Measurements from ENCODE around the gene AACS. TPM values are rescaled to one million over a fixed set of nuclear protein-coding genes. Genes with fewer than 3 reads are reported as not detected.

AACS gene
- total RNA-seq, 1 experiment from 2014 or later, result 20.1 TPM

- intact Hi-C loops (cut with micrococcal nuclease; ENCODE audit: unreplicated experiment), result loop anchor here (10.0 kb wide), 2 partner anchors 589 to 879 kb away; no protein-coding TSS in a partner anchor
Measured at GRCh38 chr12:125185740-125186470, 120.7 kb downstream of the AACS start, which contains the start of gene TMEM132B. Gene TMEM132B, plus strand, starts transcription at chr12:125186386.

GRCh38 chr12:125186471-125187147 lies 121.4 kb downstream of the AACS start:
- no peak overlapping the region for H3K27ac ChIP-seq (ENCODE audit: low read depth, low read length, poor library complexity, severe bottlenecking)
- no peaks in the 10 kb centered on the region for H3K9me3 ChIP-seq (ENCODE audit: low read depth, low read length, poor library complexity, severe bottlenecking)
- TF ChIP-seq EZH2 (IDR thresholded peaks at IDR 0.05; ENCODE audit: borderline replicate concordance, low read depth, low read length, poor library complexity, severe bottlenecking) (no peak), CTCF (conservative IDR thresholded peaks at IDR 0.05; ENCODE audit: low read depth, low read length) (no peak)
- ChIA-PET POLR2A (ENCODE audit: low non-redundant PET) (no interaction called here), CTCF (interaction anchor here (0.6 to 1.6 kb wide), 4 partner anchors 17 to 1236 kb away, joined by 3 to 11 read pairs (median 4); no protein-coding TSS in a partner anchor)
- intact Hi-C loops (cut with micrococcal nuclease; ENCODE audit: unreplicated experiment), result loop anchor here (10.0 kb wide), 2 partner anchors 588 to 878 kb away; no protein-coding TSS in a partner anchor
- peaks cover 42% of the 10 kb centered on the region for H3K4me1 ChIP-seq (ENCODE audit: insufficient read depth, low read length, poor library complexity, severe bottlenecking)
- H3K27me3 ChIP-seq (replicated peaks; ENCODE audit: insufficient read depth, low read depth, low read length, poor library complexity), result peaks cover 35% of the 10 kb centered on the region
- DNase-seq (ENCODE audit: low spot score), result no peak
- no peaks in the 10 kb centered on the region for H3K36me3 ChIP-seq (ENCODE audit: insufficient read depth, low read length, poor library complexity, severe bottlenecking)
- peak overlapping the region; percentile 49 for H3K4me3 ChIP-seq (ENCODE audit: low read depth, low read length, poor library complexity, severe bottlenecking)
- no TSS peak for BruUV-seq (replicated peaks)

More at GRCh38 chr12:125185740-125186470, 120.7 kb downstream of the AACS start, which contains the start of gene TMEM132B:
- H3K27me3 ChIP-seq (replicated peaks; ENCODE audit: insufficient read depth, low read depth, low read length, poor library complexity), result peaks cover 38% of the 10 kb centered on the region
- DNase-seq (ENCODE audit: low spot score), result peak; percentile 92
- no peak within 1 kb of the TSS for H3K27ac ChIP-seq (ENCODE audit: low read depth, low read length, poor library complexity, severe bottlenecking)
- no peaks in the 10 kb centered on the region for H3K9me3 ChIP-seq (ENCODE audit: low read depth, low read length, poor library complexity, severe bottlenecking)
- ChIA-PET POLR2A (ENCODE audit: low non-redundant PET) (no interaction called here), CTCF (interaction anchor here (0.6 to 1.6 kb wide), 4 partner anchors 17 to 1237 kb away, joined by 3 to 11 read pairs (median 4); no protein-coding TSS in a partner anchor)
- BruUV-seq (replicated peaks), result no TSS peak
- H3K4me3 ChIP-seq (ENCODE audit: low read depth, low read length, poor library complexity, severe bottlenecking), result peak within 1 kb of the TSS; percentile 49
- no peak for TF ChIP-seq EZH2 (IDR thresholded peaks at IDR 0.05; ENCODE audit: borderline replicate concordance, low read depth, low read length, poor library complexity, severe bottlenecking)
- no peak; the same call in 1 of the 2 replicates for TF ChIP-seq CTCF (conservative IDR thresholded peaks at IDR 0.05; ENCODE audit: low read depth, low read length)
- peaks cover 42% of the 10 kb centered on the region for H3K4me1 ChIP-seq (ENCODE audit: insufficient read depth, low read length, poor library complexity, severe bottlenecking)
- H3K36me3 ChIP-seq (ENCODE audit: insufficient read depth, low read length, poor library complexity, severe bottlenecking), result no peaks in the 10 kb centered on the region

GRCh38 chr12:125187148-125187745 lies 122.0 kb downstream of the AACS start:
- ChIA-PET CTCF (interaction anchor here (1.6 kb wide), 1 partner anchor 16 kb away, joined by 3 read pairs; no protein-coding TSS in a partner anchor), POLR2A (ENCODE audit: low non-redundant PET) (no interaction called here)
- H3K36me3 ChIP-seq (ENCODE audit: insufficient read depth, low read length, poor library complexity, severe bottlenecking), result no peaks in the 10 kb centered on the region

More at GRCh38 chr12:125187148-125187745, 122.0 kb downstream of the AACS start:
- intact Hi-C loops (cut with micrococcal nuclease; ENCODE audit: unreplicated experiment), result loop anchor here (10.0 kb wide), 2 partner anchors 588 to 878 kb away; no protein-coding TSS in a partner anchor
- Histone ChIP-seq H3K9me3 (ENCODE audit: low read depth, low read length, poor library complexity, severe bottlenecking) (no peaks in the 10 kb centered on the region), H3K27ac (ENCODE audit: low read depth, low read length, poor library complexity, severe bottlenecking) (no peak overlapping the region), H3K4me3 (ENCODE audit: low read depth, low read length, poor library complexity, severe bottlenecking) (peak overlapping the region; percentile 49), H3K4me1 (ENCODE audit: insufficient read depth, low read length, poor library complexity, severe bottlenecking) (peaks cover 42% of the 10 kb centered on the region), H3K27me3 (replicated peaks; ENCODE audit: insufficient read depth, low read depth, low read length, poor library complexity) (peaks cover 34% of the 10 kb centered on the region)
- no TSS peak for BruUV-seq (replicated peaks)
- TF ChIP-seq CTCF (conservative IDR thresholded peaks at IDR 0.05; ENCODE audit: low read depth, low read length) (no peak), EZH2 (IDR thresholded peaks at IDR 0.05; ENCODE audit: borderline replicate concordance, low read depth, low read length, poor library complexity, severe bottlenecking) (peak; percentile 60)
- DNase-seq (ENCODE audit: low spot score), result no peak
